WI38 (cell line): ENCODE data around the gene SPARC.

ENCODE experiments used
- H3K4me3 ChIP-seq: 2 replicates; pipeline ENCODE4 v1.5.1; 2011; ENCODE audit warnings: low read depth, mild to moderate bottlenecking, control low read depth, low read length
- TF ChIP-seq, protein P1 (sequence below): IDR thresholded peaks from 2 replicates; pipeline ENCODE4 v1.5.1; 2012; ENCODE audit warnings: low read depth, mild to moderate bottlenecking, control low read depth, low read length

The SPARC gene

DNA sequence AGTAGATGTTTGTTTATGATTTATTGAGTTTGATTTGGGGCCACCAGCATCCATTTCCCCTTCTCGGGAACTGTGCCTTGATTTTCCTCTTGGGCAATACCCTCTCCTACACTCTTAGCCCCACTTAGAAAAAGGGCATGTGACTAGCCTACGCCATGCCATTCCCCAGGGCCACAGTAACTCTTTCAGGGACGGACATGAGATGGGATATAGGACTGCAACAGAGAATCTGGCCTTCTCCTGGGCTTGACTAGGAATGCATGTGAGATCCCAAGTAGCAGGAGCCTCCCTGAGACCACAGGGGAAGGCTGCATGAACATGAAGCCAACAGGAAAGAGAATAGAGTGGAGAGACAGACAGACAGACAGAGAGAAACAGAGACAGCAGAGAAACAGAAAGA is 30.7 kb upstream of the SPARC start:
- no peak overlapping the region for H3K4me3 ChIP-seq
- TF ChIP-seq, protein P1, sequence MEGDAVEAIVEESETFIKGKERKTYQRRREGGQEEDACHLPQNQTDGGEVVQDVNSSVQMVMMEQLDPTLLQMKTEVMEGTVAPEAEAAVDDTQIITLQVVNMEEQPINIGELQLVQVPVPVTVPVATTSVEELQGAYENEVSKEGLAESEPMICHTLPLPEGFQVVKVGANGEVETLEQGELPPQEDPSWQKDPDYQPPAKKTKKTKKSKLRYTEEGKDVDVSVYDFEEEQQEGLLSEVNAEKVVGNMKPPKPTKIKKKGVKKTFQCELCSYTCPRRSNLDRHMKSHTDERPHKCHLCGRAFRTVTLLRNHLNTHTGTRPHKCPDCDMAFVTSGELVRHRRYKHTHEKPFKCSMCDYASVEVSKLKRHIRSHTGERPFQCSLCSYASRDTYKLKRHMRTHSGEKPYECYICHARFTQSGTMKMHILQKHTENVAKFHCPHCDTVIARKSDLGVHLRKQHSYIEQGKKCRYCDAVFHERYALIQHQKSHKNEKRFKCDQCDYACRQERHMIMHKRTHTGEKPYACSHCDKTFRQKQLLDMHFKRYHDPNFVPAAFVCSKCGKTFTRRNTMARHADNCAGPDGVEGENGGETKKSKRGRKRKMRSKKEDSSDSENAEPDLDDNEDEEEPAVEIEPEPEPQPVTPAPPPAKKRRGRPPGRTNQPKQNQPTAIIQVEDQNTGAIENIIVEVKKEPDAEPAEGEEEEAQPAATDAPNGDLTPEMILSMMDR: no peak

DNA sequence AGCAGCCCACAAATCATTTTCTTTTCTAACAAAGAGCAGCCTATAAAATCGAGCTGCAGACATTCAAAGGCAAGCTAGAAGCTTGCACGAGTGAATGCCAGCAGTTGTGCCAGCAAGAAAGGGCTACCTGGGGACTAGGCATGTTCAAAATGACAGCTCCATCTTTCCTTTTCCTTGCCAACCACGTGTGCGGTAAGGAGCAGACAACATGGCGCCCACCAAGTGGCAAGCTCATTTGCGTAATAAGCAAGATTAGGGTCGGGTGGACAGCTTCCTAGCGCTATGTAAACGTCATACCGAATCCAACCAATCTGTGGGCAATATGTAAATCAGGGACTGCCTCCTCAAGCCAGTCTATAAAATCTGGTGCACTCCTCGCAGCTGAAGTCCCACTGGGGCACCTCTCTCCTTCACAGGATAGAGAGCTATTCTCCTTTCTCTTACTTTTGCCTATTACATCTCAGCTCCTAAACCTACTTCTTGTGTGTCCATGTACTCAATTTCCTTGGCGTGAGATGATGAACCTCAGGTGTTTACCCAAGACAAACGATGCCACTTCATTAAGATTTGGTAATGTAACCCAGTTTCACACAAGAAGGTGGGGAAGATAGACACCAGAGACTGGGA is 22.5 kb upstream of the SPARC start:
- TF ChIP-seq, protein P1: no peak
- H3K4me3 ChIP-seq: no peak overlapping the region

DNA sequence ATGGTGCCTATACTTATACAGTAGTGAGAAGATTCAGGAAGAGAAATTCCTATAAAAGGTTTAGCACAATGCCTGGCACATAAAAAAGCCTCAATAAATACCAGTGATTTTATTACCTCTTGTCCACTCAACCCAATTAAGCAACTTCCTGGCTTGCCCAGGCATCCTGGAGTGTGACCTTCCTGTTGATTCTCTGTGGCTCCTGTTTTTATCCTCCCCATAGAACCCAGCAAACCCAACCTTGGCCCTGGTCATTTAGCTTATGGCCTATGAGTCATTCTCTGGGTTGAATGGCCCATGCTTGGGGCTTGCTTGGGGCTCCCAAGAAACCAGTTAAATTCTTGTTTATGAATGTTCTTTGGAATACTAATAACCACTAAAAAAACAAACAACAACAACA is 21.4 kb upstream of the SPARC start:
- TF ChIP-seq, protein P1: no peak
- H3K4me3 ChIP-seq: no peak overlapping the region

DNA sequence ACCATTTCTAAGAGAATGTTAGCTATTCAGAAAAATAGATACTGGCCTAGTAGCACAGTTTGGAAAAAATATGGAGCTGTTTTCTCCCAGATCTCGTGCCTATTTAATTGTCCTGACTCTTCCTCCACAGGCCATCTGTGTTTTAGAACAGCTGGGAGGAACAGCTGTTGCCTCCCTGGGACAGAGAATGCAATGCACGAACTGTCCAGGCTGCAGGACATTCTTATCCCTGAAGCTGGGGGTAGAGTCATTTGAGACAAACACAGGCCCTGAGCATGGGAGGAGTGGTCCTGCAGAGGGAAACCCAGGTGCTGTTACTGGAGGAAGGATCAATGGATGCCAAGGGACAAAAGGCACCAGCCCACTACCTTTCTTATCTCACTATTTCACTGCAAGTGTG is 20.9 kb upstream of the SPARC start:
- TF ChIP-seq, protein P1: no peak
- no peak overlapping the region for H3K4me3 ChIP-seq

DNA sequence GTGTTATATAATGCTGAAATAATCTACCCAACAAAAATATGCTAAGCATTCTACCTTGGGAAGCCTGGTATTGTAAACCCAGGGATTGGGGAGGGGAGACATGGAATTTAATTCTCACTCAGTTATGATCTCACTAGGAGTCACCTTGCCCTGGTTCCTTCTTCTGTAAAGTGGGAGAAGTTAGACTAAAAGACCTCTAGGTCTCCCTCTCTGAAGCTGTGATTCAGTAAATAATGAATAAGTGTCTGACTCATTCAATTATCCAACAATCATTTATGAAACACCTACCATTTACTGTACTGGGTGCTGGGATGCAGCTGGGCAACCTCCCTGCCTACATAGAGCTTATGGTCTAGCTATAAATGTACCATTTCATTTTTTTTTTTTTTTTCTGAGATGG is 20.2 kb upstream of the SPARC start:
- H3K4me3 ChIP-seq: no peak overlapping the region
- TF ChIP-seq, protein P1: no peak

DNA sequence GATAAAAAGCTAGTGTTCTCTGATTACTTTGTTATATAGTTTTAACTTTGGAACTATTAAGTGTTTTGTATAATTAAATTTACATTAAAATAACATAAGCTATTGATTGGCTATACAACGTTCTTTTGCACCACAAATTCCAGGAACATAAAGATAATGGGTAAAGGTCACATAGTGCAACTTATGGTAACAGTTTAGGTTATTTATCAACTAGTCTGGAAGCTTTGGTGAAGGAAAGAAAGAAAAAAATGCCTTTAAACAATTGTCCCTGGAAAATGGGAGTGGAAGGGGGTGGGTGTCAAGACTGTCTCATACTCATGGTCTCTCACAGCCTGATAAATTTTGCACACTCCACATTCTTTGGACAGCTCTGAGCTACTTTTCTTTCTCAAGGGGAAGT is 17.1 kb upstream of the SPARC start:
- H3K4me3 ChIP-seq: no peak overlapping the region
- TF ChIP-seq, protein P1: no peak

DNA sequence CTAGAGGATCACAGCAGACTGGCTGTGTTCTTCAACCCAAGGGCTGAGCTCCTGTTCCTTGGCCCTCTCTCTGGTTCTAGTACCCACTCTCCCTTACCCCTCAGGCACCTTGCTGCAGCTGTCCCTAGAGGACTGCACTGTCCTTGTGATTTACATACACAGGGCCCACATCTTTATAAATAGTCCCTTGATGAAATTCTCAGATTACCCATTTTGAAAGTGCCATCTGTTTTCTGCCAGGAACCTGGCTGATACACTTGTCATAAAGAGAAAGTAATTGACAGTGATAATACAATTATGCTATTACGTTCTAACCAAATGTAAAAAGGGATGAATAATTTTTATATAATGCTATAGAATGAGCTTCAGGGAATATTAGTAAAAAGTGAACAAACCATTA is 16.5 kb upstream of the SPARC start:
- H3K4me3 ChIP-seq: no peak overlapping the region
- TF ChIP-seq, protein P1: no peak
